WI38 (cell line): Measurements from ENCODE around the gene PLA2G6.

Experiments
- H3K4me3 ChIP-seq: 2 replicates; pipeline ENCODE4 v1.5.1; 2011; ENCODE audit warnings: low read depth, mild to moderate bottlenecking, control low read depth, low read length
- TF ChIP-seq, protein P1 (sequence below): IDR thresholded peaks from 2 replicates; pipeline ENCODE4 v1.5.1; 2012; ENCODE audit warnings: low read depth, mild to moderate bottlenecking, control low read depth, low read length

The PLA2G6 gene

DNA sequence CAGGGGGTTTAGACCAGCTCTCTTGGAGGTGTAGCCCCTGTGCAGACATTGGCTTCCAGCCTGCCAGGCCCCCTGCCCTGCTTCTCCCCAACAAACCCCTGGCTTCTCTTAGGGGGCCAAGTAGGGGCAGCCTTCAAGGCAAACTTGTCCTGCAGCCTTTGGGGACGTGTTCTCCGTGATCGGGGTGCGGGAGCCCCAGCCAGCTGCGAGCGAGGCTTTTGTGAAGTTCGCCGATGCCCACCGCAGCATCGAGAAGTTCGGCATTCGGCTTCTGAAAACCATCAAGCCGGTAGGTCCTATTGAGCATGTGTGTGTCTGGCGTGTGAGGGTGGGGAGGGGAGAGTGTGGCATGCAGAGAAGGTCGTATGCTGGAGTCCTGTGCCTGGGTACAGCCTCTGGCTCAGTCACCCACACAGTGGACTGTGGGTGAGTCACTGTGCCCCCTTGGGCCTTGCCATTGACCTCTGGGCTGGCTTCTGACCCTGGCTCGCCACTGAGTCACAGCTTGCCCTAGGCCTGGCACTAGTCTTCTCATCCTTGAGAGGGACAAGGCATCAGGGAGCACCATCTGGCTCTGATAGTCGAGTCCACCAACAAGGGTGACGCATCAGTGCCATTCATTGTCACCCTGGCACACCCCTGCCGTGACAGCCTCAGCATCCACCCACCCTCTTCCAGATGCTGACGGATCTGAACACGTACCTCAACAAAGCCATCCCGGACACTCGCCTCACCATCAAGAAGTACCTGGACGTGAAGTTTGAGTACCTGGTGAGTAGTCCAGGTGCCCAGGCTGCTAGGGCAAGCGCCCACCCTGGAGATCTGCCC is 109.1 kb downstream of the PLA2G6 start:
- no peak overlapping the region for H3K4me3 ChIP-seq

DNA sequence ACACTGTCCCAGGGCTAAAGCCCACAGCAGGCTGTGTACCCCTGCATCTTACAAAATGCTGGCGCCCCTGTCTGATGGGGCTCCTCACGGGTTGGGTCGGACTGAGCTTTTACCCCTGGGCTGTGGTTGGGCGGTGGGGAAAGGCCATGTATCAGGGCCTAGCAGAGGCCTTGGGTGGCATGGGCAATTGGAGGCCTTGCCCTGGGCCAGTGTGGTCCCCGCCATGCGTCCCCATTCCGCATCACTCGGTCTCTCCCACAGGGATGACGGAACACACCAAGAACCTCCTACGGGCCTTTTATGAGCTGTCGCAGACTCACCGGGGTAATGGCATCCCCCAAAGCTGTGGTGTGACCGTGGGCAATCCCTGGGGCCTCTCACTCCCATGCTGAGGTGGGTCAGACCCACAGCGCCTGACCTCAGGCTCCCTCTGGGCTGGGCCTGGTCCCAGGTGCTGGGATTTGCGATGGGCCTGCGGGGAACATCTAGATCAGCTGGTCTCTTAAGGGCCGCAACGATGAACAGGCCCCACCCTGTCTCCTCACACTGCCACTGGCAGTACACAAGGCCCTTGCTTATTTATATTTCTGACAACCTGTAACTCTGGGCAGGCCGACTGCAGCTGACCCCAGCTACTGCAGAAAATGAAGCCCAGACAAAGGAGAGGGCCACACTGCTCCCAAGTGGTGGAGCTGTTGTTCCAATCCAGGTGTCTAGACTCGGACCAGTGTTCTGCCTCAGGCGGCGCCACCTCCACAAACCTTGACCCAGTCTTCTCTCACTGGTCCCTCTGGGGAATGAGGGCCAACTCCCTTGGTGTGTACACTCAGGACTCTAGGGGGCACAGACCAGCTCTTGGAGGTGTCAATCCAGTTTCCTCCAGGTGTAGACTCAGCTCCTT is 110.0 kb downstream of the PLA2G6 start:
- no peak overlapping the region for H3K4me3 ChIP-seq
- TF ChIP-seq, protein P1, sequence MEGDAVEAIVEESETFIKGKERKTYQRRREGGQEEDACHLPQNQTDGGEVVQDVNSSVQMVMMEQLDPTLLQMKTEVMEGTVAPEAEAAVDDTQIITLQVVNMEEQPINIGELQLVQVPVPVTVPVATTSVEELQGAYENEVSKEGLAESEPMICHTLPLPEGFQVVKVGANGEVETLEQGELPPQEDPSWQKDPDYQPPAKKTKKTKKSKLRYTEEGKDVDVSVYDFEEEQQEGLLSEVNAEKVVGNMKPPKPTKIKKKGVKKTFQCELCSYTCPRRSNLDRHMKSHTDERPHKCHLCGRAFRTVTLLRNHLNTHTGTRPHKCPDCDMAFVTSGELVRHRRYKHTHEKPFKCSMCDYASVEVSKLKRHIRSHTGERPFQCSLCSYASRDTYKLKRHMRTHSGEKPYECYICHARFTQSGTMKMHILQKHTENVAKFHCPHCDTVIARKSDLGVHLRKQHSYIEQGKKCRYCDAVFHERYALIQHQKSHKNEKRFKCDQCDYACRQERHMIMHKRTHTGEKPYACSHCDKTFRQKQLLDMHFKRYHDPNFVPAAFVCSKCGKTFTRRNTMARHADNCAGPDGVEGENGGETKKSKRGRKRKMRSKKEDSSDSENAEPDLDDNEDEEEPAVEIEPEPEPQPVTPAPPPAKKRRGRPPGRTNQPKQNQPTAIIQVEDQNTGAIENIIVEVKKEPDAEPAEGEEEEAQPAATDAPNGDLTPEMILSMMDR, result no peak

More for the DNA sequence above, 109.1 kb downstream of the PLA2G6 start:
- TF ChIP-seq, protein P1, result no peak

DNA sequence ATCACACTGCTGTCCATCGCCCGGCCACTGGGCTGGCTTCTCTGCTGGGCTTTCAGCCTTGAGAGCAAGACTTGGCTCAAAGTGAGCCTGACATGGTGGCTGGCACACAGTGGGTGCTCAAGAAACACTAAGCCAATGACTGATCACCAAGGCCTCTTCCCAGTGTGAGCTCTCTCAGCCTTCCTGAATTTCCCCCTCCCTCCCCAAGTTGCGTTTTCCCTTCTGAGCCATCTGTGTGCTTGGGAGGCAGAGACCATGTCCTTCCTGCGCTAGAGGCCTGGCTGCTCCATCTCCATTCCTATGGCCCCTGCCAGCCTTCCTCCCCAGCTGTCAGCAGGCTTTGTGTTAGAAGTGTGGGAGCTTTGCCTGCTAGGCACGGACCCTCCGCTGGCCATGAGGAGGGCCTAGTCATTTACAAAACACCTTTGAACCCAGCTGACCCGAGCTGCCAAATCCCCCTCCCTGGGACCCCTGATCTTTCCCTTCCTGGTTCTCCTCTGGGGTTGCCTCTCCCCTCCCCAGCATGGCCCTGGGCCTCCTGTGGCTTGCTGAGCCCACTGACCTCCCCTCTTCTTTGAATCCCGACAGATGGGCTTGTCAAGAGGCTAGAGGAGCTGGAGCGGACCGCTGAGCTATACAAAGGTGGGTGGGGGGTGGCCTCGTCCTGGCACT is 111.2 kb downstream of the PLA2G6 start:
- H3K4me3 ChIP-seq, result no peak overlapping the region
- TF ChIP-seq, protein P1, result no peak

DNA sequence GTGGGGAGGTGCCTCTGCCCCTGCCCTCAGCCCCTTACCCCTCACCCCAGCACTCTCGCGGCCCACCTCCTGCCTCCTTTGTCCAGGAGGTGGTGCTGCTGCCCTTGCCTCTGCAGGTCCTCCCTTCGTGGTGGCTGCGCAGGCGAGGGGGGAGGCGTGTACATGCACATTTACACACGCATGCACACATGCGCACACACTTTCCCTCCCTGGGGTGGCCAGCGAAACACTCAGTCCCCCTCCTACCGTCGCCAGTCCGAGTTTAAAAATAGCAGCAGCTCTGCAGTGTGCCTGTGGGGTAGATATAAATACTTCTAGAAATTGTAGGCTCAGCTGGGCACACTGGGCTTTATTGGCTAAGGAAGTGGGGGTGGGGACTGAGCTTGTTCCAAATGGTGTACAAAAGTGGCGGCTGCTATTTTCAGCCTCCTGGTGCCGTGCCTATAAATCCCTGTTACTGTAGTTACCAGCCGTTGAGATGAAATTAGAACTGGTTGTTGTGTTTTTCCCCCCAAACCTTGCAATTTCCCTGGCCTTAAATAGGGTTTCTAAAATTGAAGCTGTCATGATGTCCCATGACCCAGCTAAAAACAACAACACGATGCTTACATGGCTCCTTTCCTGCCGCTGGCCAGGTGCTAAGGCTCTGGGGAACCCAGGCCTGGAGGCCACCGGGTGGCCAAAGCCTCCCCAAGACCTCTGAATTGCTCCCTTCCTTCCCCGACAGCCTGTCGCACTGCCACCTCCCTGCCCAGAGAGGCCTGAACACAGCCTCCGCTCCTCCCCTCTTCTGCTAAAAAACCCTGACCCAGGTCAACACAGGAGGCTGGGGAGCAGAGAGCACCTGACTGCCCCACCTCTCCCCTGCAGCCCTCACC is 112.0 kb downstream of the PLA2G6 start:
- no peak overlapping the region for H3K4me3 ChIP-seq
- TF ChIP-seq, protein P1, result peak; percentile 43

DNA sequence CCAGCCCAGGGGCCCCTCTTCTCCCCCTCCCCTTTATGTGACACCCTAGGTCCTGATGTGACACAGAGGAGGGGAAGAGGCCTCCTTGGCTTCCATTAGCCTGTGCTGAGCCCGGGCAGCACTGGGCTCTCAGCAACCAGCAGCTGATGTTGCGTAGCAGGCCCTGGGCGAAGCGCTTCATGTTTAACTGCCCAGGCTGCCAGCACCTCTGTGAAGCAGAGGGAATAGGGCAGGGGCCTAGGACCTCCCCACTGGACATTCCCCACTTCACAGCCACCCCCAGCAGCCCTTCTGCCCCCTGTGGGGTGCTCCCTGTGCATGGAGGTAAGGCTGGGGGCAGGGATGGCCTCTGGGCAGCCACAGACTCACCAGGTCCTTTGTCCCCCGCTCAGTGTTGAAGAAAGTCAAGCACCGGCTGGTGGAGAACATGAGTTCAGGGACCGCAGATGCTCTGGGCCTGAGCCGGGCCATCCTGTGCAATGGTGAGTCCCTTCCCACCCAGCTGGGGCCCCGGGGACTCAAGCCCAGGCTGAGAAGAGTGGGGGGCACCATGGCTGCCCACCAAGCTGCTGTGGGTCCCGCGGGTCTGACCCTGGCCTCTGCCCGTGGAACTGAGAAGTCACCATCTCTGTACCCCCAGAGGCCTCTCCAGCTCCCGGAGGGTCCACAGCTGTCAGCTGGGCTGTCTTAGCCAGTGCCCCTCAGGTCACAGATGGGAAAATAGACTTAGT is 112.8 kb downstream of the PLA2G6 start:
- TF ChIP-seq, protein P1, result no peak

DNA sequence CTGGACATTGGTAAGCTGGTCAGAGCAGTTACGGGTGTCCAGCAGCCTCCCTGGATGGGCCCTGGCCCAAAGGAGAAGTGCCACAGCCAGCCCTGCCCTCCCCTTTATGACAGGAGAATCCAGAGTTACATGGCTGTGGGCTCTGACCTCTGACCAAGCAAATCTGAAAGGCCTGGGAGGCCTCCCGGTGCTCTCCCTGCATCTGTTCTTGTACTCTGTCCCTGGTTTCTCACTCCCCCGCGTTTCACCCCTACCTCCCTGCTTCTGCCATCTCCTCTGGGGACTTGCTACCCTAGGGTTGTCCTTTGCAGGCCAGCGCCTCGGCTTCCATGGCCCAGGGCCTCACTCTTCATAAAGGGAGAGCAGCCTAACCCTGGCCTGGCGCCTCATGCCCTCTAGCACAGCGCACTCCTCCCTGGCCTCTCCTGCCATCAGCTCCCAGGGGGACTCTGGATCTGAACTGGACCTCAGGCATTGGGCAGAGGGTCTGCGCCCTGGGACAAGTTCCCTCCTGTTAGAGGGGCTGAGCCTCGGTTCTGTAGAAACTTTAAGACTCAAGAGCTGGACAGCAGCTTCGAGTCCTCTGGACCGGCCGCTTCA is 113.8 kb downstream of the PLA2G6 start:
- no peak overlapping the region for H3K4me3 ChIP-seq
- TF ChIP-seq, protein P1, result no peak

More for the DNA sequence above, 112.8 kb downstream of the PLA2G6 start:
- no peak overlapping the region for H3K4me3 ChIP-seq
